Peyer's patch (tissue), 4 donors: ENCODE data around the gene NKAPD1.

Source experiments
- POLR2A ChIP-seq, 2 donors: fragments of 450-650 bp; IDR thresholded peaks; one replicate each; pipeline ENCODE4 v1.5.1; 2017; ENCODE audit warnings: antibody characterized with exemption in 2 of 2, mild to moderate bottlenecking in 2 of 2, moderate library complexity in 2 of 2
- TF ChIP-seq, protein P1 (sequence below), 6 experiments: fragments of 450-650 bp in 4 of 6; fragments of 200-600 bp in 2 of 6; sonication (generic) in 1 of 6; IDR thresholded peaks; one replicate each; pipeline ENCODE4 v1.5.1; 2017 to 2019; ENCODE audit warnings: antibody characterized with exemption in 6 of 6, mild to moderate bottlenecking in 3 of 6, moderate library complexity in 1 of 6

DNA sequence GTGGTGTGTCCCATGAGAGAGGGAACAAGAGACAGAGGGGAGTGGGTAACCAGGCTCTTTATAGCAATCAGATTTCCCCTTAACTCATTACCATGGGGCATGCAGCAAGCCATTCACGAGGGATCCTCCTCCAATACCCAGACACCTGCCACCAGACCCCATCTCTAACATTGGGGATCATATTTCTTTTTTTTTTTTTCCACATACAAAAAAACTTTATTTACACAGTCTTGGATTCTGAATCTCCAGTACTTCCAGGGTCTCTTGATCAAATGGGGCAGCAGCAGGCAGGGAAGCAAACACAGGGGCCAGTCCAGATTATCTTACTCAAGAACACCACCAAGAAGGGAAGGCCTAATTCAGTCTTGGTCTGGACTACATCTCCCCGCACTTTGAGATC, 44.6 kb upstream of the NKAPD1 start:
- TF ChIP-seq, protein P1, sequence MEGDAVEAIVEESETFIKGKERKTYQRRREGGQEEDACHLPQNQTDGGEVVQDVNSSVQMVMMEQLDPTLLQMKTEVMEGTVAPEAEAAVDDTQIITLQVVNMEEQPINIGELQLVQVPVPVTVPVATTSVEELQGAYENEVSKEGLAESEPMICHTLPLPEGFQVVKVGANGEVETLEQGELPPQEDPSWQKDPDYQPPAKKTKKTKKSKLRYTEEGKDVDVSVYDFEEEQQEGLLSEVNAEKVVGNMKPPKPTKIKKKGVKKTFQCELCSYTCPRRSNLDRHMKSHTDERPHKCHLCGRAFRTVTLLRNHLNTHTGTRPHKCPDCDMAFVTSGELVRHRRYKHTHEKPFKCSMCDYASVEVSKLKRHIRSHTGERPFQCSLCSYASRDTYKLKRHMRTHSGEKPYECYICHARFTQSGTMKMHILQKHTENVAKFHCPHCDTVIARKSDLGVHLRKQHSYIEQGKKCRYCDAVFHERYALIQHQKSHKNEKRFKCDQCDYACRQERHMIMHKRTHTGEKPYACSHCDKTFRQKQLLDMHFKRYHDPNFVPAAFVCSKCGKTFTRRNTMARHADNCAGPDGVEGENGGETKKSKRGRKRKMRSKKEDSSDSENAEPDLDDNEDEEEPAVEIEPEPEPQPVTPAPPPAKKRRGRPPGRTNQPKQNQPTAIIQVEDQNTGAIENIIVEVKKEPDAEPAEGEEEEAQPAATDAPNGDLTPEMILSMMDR (IDR thresholded peaks at IDR 0.05): no peak
- no peak for TF ChIP-seq POLR2A (IDR thresholded peaks at IDR 0.05)
